Right cardiac atrium (tissue), 5 donors: ENCODE data around the gene PDLIM3. TPM values are rescaled to one million over a fixed set of nuclear protein-coding genes. Genes with fewer than 3 reads are reported as not detected.
"Not testable (repeated sequence)": the region's sequence is repeated elsewhere in the genome, so short reads cannot be mapped to it uniquely, and the experiment has no call there.

ENCODE experiments used
- ATAC-seq, 2 donors: fragments of 200-7000 bp; cut with Tn5 transposase; one replicate each; pipeline versions ENCODE4 v1.8.0 to v1.9.1; 2020; ENCODE audit warnings: moderate library complexity in 2 of 2, mild to moderate bottlenecking in 1 of 2
- DNase-seq, 3 donors: peaks; one replicate each; pipeline ENCODE4 v3.0.0-alpha.2; 2020
- H3K27ac ChIP-seq: one replicate; pipeline ENCODE4 v1.5.1; 2013; ENCODE audit warnings: mild to moderate bottlenecking, low read length, control low read depth, moderate library complexity
- H3K27me3 ChIP-seq: one replicate; pipeline ENCODE4 v1.6.1; 2013; ENCODE audit not compliant: control insufficient read depth, insufficient read depth
- H3K4me1 ChIP-seq: one replicate; pipeline ENCODE4 v1.6.1; 2013; ENCODE audit warnings: low read length; ENCODE audit not compliant: control insufficient read depth, insufficient read depth
- H3K4me3 ChIP-seq: one replicate; pipeline ENCODE4 v1.5.1; 2013; ENCODE audit warnings: low read length, control low read depth
- H3K9me3 ChIP-seq: one replicate; pipeline ENCODE4 v1.6.1; 2013; ENCODE audit warnings: low read length; ENCODE audit not compliant: control insufficient read depth
- WGBS: extraction: QIAGEN DNeasy Blood & Tissue Kit; methylation state at CpG from one replicate; pipeline ENCODE4 v1.1.7; 2013; 5-methylcytosine and 5-hydroxymethylcytosine counted together
- intact Hi-C, 4 donors: fragments of 100-400 bp; cut with DNase I; formaldehyde crosslinking; loops; one replicate each; pipeline versions ENCODE4 v1.11.0 to v1.14.0; 2022 to 2023
- polyA plus RNA-seq: library from polyadenylated mRNA; stranded (reverse); fragments of 200-250 nt; gene quantifications from one replicate; pipeline ENCODE4 v1.2.3, GENCODE V29; 2013
- total RNA-seq, 4 donors: library from RNA; stranded (reverse); fragmentation: NEBNext Ultra II Directional; extraction: Animal tissue kit (Norgen Biotek cat#: 25700); gene quantifications; one replicate each; pipeline ENCODE4 v1.2.1, GENCODE V29; 2021
- donor health status: healthy with polysubstance abuse.
- donor health status: DM: no; HTN: yes; CAD: no.
- donor health status: DM: no; HTN: no; CAD: no.
- donor health status: DM: no; HTN: yes; CAD: no; lungs with severe emphysema.
- donor health status: DM: yes; HTN: yes; CAD: no.

The PDLIM3 gene
- total and polyA plus RNA-seq, 5 donors, result 267 to 965 (median 314) TPM

DNA sequence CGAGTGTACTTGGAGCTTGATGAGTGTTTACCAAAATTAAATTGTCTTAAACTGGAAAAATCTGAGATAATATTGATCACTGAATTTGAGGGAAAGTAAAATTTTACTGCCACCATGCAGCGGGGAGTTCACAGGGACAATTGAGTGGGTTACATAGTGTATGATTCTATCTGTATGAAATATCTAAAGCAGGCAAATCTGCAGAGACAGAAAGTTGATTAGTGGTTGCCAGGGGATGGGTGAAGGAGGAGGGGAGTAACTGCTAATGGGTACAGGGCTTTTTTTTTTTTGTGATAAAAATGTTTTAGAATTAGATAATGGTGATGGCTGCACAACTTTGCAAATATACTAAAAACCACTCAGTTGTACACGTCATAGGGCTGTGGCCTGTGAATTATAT, 35.4 kb upstream of the PDLIM3 start:
- intact Hi-C loops, result loop anchor here in 1 of 4 donors (5.0 kb wide), 1 partner anchor 33 kb away; the partner anchor contains the start of gene PDLIM3
- ATAC-seq, result no peak

DNA sequence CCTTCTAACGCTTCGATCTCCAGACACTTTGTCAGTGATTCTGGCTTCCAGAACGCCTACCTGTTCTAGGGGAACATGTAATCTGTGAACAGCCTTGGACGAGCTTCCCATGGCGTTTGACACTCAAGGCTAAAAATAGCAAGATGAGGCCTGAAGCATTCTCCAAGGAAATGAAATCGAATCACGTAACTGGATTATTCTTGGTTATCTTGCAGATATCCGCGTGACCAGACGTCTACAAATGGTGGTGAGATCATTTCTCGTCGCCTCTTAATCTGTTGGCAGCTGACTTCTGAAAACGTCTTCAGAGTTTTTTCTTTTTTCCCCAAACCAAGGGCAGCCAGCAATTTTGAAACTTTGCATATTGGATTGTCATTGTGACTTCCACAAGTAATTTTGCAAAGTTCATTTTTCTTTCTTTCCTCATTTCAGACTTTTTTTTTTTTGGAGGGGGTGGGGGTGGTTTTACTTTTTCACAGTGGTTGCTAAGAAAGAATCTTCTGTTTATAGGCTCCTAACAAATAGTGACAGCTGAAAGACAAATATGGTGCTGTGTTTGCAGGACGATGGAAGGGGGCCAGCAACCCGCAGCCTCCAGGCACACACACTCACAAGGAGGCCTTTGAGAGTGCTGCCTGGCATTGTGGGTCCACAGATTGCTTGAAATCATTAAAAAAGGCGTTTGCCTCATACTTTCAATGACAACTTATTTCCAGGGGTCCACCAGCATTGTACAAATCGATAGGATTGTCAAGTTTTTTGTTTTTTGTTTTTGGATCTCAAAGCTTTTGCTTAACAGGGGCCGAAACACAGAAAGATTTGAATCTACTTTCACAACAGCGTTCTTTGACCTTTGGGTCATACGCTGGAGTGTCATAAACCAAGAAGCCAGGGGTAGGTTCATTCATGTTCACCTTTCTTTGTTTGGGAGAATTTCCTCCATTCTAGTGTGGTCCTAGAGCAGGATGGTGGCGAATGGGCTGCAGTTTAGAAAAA, 32.4 kb upstream of the PDLIM3 start:
- 22% methylated on average over 21 of the region's 21 CpGs for WGBS

More for the DNA sequence above, 35.4 kb upstream of the PDLIM3 start:
- no peaks in the 10 kb centered on the region for H3K27me3 ChIP-seq
- WGBS, result 89% methylated on average over 3 of the region's 3 CpGs
- no peaks in the 10 kb centered on the region for H3K9me3 ChIP-seq
- H3K4me3 ChIP-seq, result no peak overlapping the region
- H3K4me1 ChIP-seq, result peaks cover 19% of the 10 kb centered on the region
- H3K27ac ChIP-seq, result no peak overlapping the region
- no peak for DNase-seq

DNA sequence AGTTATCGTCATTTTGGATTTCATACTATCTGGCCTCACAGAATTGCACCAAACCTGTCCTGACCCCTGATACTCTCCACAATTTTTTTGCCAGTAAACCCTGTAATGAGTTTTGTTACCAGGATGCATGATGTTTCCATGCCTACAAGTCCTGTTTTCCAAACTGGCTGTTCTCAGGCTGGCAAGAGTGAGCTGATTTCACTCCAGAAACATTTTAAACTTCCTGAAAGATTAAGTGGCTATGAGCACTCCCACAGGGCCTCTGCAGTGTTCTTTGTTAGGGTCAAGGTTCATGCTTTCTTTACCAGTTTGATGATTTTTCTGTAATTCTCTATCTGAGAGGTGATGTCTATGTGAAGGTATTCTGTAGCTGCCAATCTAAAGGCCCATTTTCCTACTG, 31.7 kb upstream of the PDLIM3 start:
- intact Hi-C loops, result no loop called here
- no peaks in the 10 kb centered on the region for H3K27me3 ChIP-seq
- ATAC-seq (peak; percentile 89 to 91), DNase-seq (peak in 2 of 3 donors; percentile 61 to 73)
- no peaks in the 10 kb centered on the region for H3K9me3 ChIP-seq
- no peak overlapping the region for H3K4me3 ChIP-seq
- WGBS, result 21% methylated on average over 1 of the region's 1 CpG
- peaks cover 17% of the 10 kb centered on the region for H3K4me1 ChIP-seq
- H3K27ac ChIP-seq, result peak overlapping the region; percentile 97

More for the DNA sequence above, 32.4 kb upstream of the PDLIM3 start:
- intact Hi-C loops, result no loop called here
- Histone ChIP-seq H3K27ac (peak overlapping the region; percentile 97), H3K4me3 (no peak overlapping the region), H3K4me1 (peaks cover 17% of the 10 kb centered on the region), H3K27me3 (no peaks in the 10 kb centered on the region), H3K9me3 (no peaks in the 10 kb centered on the region)
- ATAC-seq (peak; percentile 82 to 87), DNase-seq (peak; percentile 86 to 93 (median 92))

DNA sequence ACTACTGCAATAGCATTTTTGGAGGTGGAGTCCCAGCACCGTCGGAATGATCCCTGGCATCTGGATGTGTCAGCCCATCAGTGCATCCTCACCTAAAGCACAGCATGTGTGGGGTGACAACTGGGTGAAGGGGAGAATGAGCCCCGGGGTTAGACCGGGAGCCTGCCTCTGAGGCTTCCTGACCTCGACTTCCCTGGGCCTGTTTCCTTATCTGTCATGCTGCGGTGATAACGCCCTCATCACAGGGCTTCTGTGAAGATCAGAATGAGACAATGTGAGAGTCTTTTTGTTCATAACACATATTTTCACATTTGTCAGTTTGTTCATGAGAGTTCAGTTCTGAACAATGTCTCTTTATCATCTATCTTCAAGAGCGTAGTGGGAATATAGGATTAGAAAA, 31.1 kb upstream of the PDLIM3 start:
- no peaks in the 10 kb centered on the region for H3K9me3 ChIP-seq
- H3K4me3 ChIP-seq, result no peak overlapping the region
- DNase-seq, result peak in 2 of 3 donors; percentile 53 to 66
- peak; percentile 47 to 62 for ATAC-seq
- peak overlapping the region; percentile 97 for H3K27ac ChIP-seq
- 16% methylated on average over 8 of the region's 8 CpGs for whole genome bisulfite sequencing
- H3K4me1 ChIP-seq, result peaks cover 16% of the 10 kb centered on the region
- intact Hi-C loops, result no loop called here
- no peaks in the 10 kb centered on the region for H3K27me3 ChIP-seq

DNA sequence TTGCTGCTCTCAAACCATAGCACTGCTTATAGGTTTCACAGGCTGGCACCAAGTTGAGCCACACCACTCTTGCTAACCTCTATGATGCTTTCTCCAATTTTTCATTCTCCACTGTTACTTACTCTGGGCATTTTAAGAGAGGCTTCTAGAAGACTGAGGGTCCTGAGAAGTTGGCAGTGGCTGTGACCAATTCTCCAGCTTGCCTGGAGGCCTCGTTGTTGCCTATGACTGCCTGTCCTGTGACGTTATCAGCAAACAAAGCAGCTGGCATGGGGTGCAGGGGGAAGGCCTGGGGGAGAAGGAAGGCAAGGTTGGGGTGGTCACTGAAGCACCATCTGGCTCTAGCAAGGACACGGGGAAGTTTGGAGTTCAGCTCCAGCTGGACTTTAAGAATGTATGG, 30.4 kb upstream of the PDLIM3 start:
- no peaks in the 10 kb centered on the region for H3K9me3 ChIP-seq
- H3K27me3 ChIP-seq, result no peaks in the 10 kb centered on the region
- peak overlapping the region; percentile 79 for H3K27ac ChIP-seq
- peaks cover 16% of the 10 kb centered on the region for H3K4me1 ChIP-seq
- 68% methylated on average over 3 of the region's 3 CpGs for WGBS
- intact Hi-C loops, result no loop called here
- ATAC-seq (no peak), DNase-seq (peak in 1 of 3 donors; percentile 20)
- H3K4me3 ChIP-seq, result no peak overlapping the region

DNA sequence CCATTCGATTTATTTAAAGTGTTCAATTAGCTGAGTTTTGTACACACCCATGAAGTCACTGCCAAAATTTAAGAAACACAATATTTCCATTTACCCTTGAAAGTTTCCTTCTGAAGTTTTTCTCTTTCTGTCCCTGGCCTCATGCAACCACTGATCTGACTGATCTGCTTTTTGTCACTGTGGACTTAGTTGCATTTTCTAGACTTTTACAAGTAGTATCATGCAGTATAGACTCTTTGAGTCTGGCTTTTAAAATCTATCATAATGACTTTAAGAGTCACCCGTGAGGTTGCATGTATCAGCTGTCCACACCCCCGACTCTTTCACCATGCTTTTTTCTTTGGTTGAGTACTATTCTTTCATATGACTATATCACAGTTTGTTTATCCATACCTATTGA, 29.0 kb upstream of the PDLIM3 start:
- no peak for ATAC-seq
- peaks cover 10% of the 10 kb centered on the region for H3K4me1 ChIP-seq
- H3K27me3 ChIP-seq, result no peaks in the 10 kb centered on the region
- no peak overlapping the region for H3K4me3 ChIP-seq
- no peak overlapping the region for H3K27ac ChIP-seq
- no peaks in the 10 kb centered on the region for H3K9me3 ChIP-seq
- intact Hi-C loops, result no loop called here
- DNase-seq, result no peak
- WGBS, result 73% methylated on average over 3 of the region's 3 CpGs

DNA sequence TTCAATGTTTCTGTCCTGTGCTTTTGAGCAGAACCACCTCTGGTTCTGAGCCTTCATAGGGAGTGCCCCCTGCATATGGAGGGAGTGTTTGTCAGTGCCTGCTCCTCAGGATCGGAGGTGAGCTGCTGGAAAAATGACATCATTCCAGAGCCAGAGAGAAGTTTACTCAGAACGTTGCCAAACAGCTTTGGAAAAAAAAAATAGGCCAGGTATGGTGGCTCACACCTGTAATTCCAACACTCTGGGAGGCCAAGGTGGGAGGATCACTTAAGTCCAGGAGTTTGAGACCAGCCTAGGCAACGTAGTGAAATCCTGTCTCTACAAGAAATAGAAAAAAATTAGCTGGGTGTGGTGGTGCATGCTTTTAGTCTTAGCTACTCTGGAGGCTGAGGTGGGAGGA, 27.2 kb upstream of the PDLIM3 start:
- Histone ChIP-seq H3K9me3 (no peaks in the 10 kb centered on the region), H3K4me1 (peaks cover 6% of the 10 kb centered on the region), H3K27me3 (no peaks in the 10 kb centered on the region), H3K27ac (no peak overlapping the region), H3K4me3 (no peak overlapping the region)
- intact Hi-C loops, result no loop called here
- ATAC-seq (no peak), DNase-seq (no peak)
- 85% methylated on average over 3 of the region's 3 CpGs for WGBS

DNA sequence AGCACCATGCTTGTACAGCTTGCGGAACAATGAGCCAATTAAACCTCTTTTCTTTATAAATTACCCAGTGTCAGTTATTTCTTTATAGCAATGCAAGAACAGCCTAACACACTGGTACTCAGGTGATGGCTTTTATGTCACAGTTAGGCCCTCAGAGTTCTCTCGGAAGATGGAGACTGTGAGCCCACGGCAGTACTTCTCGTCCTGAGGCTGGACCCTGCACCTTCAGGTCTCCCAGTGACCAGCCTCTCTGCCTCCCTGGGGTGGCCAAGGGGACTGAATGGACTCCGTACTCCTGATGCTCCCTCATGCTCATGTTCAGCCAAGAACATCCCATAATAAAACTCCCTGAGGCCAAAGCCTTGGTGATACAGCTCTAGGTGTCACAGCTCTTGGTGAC, 25.0 kb upstream of the PDLIM3 start:
- whole genome bisulfite sequencing, result 96% methylated on average over 5 of the region's 5 CpGs
- ATAC-seq (peak; percentile 16 to 37), DNase-seq (no peak)
- H3K4me3 ChIP-seq, result no peak overlapping the region
- H3K9me3 ChIP-seq, result no peaks in the 10 kb centered on the region
- no peaks in the 10 kb centered on the region for H3K4me1 ChIP-seq
- H3K27ac ChIP-seq, result peak overlapping the region; percentile 12
- H3K27me3 ChIP-seq, result no peaks in the 10 kb centered on the region
- intact Hi-C loops, result no loop called here

DNA sequence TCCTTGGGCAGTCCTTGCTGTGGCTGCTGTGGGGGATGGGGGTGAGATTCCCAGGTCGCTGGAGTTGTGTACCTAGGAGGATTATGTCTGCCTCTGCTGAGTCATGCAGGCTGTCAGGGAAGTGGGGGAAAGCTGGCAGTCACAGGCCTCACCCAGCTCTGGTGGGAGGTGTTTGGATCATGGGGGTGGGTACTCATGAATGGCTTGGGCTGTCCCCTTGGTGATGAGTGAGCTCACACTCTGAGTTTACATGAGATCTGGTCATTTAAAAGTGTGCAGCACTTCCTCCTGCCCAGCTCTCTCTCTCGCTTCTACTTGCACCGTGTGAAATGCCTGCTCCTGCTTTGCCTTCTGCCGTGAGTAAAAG, 24.6 kb upstream of the PDLIM3 start:
- Histone ChIP-seq H3K9me3 (no peaks in the 10 kb centered on the region), H3K4me1 (no peaks in the 10 kb centered on the region), H3K4me3 (no peak overlapping the region), H3K27me3 (no peaks in the 10 kb centered on the region), H3K27ac (peak overlapping the region; percentile 26)
- DNase-seq (peak in 1 of 3 donors; percentile 47), ATAC-seq (peak; percentile 60 to 92)
- 52% methylated on average over 4 of the region's 4 CpGs for WGBS
- intact Hi-C loops, result no loop called here

DNA sequence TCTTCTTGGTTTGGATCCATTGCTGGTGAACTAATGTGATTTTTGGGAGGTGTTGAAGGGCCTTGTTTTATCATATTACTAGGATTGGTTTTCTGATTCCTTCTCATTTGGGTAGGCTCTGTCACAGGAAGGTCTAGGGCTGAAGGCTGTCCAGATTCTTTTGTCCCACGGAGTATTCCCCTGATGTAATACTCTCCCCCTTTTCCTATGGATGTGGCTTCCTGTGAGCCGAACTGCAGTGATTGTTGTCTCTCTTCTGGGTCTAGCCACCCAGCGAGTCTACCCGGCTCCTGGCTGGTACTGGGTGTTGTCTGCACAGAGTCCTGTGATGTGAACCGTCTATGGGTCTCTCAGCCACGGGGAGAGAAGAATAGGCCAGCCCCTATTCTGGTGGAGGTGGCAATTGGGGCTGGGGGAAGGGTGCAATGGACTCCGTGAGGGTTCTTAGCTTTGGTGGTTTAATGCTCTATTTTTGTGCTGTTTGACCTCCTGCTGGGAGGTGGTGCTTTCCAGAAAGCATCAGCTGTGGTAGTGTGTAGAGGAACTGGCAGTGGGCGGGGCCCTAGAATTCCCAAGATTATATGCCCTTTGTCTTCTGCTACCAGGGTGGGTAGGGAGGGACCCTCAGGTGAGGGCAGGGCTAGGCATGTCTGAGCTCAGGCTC, 24.1 kb upstream of the PDLIM3 start:
- 75% methylated on average over 8 of the region's 8 CpGs for WGBS

More for the DNA sequence above, 24.1 kb upstream of the PDLIM3 start:
- H3K27me3 ChIP-seq, H3K4me3 ChIP-seq, DNase-seq, H3K27ac ChIP-seq, intact Hi-C loops, H3K9me3 ChIP-seq, H3K4me1 ChIP-seq: not testable (repeated sequence)
- peak in 1 of 2 donors; percentile 56 for ATAC-seq
